ENCODE results near the gene SPECC1L.

The SPECC1L gene

GRCh38 chr22:24323695-24324094 lies 53.1 kb downstream of the SPECC1L start:
- DNase-seq (ENCODE audit: low read depth in 2 of 2) = no peak

DNA sequence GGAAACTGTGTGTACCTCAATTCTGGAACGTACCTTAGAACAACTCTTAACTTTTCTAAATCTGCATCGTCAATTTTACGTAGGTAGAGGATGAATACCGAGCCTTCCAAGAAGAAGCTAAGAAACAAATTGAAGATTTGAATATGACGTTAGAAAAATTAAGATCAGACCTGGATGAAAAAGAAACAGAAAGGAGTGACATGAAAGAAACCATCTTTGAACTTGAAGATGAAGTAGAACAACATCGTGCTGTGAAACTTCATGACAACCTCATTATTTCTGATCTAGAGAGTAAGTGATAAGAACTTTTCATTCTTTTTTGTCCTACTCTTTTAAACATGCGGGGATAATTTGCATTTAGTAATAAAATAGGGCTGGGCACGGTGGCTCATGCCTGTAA lies 53.5 kb downstream of the SPECC1L start:
- DNase-seq (ENCODE audit: low read depth in 2 of 2) = no peak

DNA sequence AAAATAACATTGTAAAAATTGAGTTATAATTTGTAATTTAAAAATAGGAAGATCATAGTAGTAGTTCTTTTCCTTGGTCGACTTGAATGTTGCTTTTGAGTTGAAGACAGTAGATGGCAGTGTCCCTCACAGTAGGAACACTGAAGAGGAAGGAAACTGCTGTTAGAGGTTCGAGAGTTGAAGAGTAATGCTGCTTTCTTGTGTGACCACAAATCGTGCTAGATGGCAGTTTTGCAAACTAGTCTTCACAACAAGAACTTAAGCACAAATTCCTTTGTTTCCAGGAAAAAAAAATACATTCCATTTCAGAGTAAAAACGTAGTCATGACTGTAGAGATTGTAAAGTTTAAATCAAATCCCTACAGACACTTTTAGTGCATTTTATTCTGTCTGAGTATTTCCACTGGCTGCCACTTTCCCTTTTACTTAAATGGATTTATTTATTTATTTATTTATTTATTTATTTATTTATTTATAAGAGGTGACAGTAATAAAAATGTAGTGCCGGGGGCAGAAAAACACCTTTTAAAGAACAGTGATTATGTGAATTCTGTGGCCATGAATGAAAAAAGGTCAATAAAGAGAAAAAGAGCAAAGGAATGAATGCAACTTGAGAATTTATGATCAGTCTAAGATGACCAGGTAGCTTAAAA lies 54.6 kb downstream of the SPECC1L start:
- DNase-seq (ENCODE audit: low read depth in 2 of 2) = no peak

DNA sequence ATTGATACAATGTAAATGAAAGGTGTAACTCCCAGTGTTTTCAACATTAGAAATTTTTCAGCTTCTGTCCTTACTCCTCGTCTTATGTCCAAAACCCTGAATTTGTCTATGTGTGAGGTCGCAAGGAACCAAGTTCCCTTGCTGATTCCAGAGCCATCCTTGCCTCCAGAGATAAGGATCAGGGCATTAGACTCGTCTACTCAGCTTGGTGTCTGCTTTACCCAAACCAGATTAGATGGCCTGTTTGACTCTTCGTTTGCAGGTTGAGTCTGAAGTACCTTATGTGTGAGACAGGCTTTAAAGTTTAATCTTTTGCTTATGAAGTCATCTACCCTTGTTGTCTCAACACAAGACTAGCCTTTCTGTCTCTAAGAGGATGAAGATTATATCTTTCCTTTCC lies 55.6 kb downstream of the SPECC1L start:
- no peak for DNase-seq (ENCODE audit: low read depth in 2 of 2)

DNA sequence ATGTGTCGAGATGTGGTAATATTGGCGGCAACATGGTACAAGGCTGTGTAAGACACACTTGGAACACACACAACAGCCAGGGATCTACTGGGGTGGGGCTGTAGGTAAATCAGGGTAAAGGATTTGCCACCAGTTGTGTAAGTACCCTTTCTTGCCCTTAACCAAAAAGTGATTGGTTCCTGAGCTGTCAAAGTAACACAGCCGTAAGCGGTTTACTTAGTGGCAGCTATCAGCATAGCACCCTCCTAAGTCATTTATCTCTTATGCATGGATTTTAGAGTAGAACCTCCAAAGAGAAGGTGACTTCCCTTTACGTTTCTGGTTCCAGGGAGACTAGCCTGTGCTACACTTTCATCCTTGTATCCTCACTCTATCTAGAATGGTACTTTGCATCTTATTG lies 57.2 kb downstream of the SPECC1L start:
- no peak for DNase-seq (ENCODE audit: low read depth in 2 of 2)

GRCh38 chr22:24329453-24329852 lies 58.8 kb downstream of the SPECC1L start:
- no peak for DNase-seq (ENCODE audit: low read depth in 2 of 2)

DNA sequence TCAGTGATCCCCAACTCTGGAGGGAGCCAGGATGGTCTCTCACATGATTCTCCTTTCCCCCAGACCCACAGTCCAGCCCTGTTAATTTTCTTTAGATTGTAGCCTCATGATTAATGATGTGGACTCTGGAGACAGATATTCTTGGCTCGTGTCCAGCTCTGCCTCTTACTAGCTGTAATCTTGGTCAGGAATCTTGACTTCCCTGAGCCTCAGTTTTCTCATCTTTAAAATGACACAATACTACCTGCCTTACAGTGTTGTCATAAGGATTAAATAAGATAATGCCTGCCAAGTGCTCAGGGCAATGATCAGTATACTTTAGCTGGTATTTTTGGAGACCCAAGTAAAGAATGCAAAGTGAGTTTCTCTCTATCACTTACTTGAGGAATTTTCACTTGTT lies 60.0 kb downstream of the SPECC1L start:
- DNase-seq (ENCODE audit: low read depth in 2 of 2) = no peak

- no peak for DNase-seq (ENCODE audit: low read depth in 2 of 2)
Observed at GRCh38 chr22:24331468-24332440, 61.1 kb downstream of the SPECC1L start.

- no peak for DNase-seq (ENCODE audit: low read depth in 2 of 2)
Observed at GRCh38 chr22:24333301-24333700, 62.7 kb downstream of the SPECC1L start.

DNA sequence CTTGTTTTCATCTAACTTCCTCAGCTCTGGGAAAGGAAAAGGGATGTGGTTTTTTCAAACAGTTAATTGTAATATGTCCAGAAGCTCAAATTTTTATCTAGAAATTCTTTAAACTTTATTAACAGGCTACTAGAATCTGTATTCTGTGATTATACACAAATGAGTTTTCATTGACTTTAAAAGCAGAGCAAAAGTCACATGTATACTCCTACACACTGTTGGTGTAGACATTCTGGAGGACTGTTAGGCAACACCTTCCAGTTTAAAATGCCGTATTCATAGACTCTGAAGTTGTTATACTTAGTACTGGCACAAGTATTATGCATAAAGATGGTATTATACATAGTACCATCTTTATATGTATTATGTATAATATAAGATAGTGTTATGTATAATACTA lies 64.9 kb downstream of the SPECC1L start:
- no peak for DNase-seq (ENCODE audit: low read depth in 2 of 2)

GRCh38 chr22:24337894-24338645 lies 67.4 kb downstream of the SPECC1L start:
- DNase-seq (ENCODE audit: low read depth in 2 of 2) = no peak

GRCh38 chr22:24338726-24339451 lies 68.3 kb downstream of the SPECC1L start:
- no peak for DNase-seq (ENCODE audit: low read depth in 2 of 2)

- no peak for DNase-seq (ENCODE audit: low read depth in 2 of 2)
Observed at GRCh38 chr22:24339452-24339747, 68.8 kb downstream of the SPECC1L start.

GRCh38 chr22:24341627-24342026 lies 71.0 kb downstream of the SPECC1L start:
- DNase-seq (ENCODE audit: low read depth in 2 of 2) = no peak

- DNase-seq (ENCODE audit: low read depth in 2 of 2) = no peak
Observed at GRCh38 chr22:24350627-24351026, 80.0 kb downstream of the SPECC1L start.

- DNase-seq (ENCODE audit: low read depth in 2 of 2) = no peak
Observed at GRCh38 chr22:24353121-24353520, 82.5 kb downstream of the SPECC1L start.

GRCh38 chr22:24355574-24355973 lies 84.9 kb downstream of the SPECC1L start:
- no peak for DNase-seq (ENCODE audit: low read depth in 2 of 2)

GRCh38 chr22:24357547-24357946 lies 86.9 kb downstream of the SPECC1L start:
- DNase-seq (ENCODE audit: low read depth in 2 of 2) = no peak

DNA sequence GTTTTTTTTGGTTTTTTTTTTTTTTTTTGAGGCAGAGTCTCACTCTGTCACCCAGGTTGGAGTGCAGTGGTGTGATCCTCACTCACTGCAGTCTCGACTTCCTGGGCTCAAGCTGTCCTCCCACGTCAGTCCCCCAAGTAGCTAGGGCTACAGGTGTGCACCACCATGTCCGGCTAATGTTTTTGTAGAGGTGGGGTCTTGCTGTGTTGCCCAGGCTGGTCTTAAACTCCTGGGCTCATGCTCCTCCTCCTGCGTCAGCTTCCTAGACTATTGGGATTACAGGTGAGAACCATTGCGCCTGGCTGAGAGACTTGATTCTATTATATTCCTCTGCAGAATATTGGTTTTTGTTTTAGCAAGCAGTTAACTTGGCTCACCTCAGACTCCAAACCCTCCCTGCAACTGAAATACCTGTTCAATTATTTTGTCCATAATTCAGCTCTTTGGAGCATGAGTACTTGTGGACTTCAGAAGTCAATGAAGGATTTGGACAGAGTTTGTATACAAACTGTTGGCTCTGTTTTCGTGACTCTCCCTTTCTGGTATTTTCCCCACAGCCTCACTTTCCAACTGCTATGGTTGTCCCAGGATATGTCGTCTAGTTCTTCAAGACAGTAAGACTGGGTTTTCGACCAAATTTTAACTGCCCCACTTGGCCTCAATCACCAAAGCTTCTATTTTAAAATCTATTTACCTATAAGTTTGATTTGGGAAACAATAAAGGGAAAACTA lies 87.6 kb downstream of the SPECC1L start:
- no peak for DNase-seq (ENCODE audit: low read depth in 2 of 2)

DNA sequence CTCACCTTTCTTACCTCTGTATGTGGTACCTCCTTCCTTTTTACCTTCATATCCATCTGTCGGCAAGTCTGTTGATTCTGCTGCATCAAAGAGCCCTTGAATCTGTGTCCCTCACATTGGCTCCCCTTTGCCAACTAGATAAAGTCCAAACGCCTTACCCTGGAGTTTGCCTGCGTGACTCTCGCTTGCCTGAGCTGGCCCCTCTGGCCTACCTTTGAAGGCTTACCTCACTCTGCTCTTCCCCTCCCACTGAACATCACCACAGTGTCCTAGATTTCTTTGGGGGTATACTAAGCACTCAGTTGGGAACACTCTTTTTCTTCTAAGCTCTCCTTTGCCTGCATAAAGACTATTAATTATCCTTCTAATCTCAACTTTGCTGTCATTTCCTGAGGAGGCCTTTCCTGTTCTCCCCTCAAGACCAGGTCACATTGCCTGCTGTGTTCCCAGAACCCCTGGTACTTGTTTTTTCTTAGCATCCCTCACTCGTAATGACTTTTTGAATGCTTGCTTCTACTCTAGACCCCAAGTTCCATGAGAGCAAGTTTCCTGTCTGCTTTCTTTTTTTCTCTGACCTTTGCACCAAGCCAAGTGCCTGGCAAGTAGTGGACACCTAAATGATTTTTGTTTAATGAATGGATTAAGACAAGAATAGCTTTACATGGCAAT lies 89.0 kb downstream of the SPECC1L start:
- no peak for DNase-seq (ENCODE audit: low read depth in 2 of 2)
